Neural progenitor cell (in vitro differentiated cells): ENCODE measurements around the gene RLN1.

Experiments used
- EZH2 ChIP-seq: fragments of 200-600 bp; sonication (generic); IDR thresholded peaks from 2 replicates; pipeline ENCODE4 v1.6.1; 2017; ENCODE audit warnings: antibody characterized with exemption, mild to moderate bottlenecking, moderate library complexity
- EZH2phosphoT487 ChIP-seq: fragments of 200-600 bp; sonication (generic); IDR thresholded peaks from 2 replicates; pipeline ENCODE4 v1.6.1; 2017; ENCODE audit warnings: antibody characterized with exemption
- TF ChIP-seq, protein P1 (sequence below): fragments of 200-600 bp; sonication (generic); IDR thresholded peaks from 2 replicates; pipeline ENCODE4 v1.5.1; 2017; ENCODE audit warnings: antibody characterized with exemption, mild to moderate bottlenecking

- TF ChIP-seq EZH2 = no peak
- TF ChIP-seq, protein P1, sequence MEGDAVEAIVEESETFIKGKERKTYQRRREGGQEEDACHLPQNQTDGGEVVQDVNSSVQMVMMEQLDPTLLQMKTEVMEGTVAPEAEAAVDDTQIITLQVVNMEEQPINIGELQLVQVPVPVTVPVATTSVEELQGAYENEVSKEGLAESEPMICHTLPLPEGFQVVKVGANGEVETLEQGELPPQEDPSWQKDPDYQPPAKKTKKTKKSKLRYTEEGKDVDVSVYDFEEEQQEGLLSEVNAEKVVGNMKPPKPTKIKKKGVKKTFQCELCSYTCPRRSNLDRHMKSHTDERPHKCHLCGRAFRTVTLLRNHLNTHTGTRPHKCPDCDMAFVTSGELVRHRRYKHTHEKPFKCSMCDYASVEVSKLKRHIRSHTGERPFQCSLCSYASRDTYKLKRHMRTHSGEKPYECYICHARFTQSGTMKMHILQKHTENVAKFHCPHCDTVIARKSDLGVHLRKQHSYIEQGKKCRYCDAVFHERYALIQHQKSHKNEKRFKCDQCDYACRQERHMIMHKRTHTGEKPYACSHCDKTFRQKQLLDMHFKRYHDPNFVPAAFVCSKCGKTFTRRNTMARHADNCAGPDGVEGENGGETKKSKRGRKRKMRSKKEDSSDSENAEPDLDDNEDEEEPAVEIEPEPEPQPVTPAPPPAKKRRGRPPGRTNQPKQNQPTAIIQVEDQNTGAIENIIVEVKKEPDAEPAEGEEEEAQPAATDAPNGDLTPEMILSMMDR = no peak
- no peak for TF ChIP-seq EZH2phosphoT487
Observed at GRCh38 chr9:5352637-5353248, 13.1 kb upstream of the RLN1 start.
